SJSA1 (cell line): Measurements from ENCODE around the gene CAPN12. TPM values are rescaled to one million over a fixed set of nuclear protein-coding genes. Genes with fewer than 3 reads are reported as not detected.
"Not testable (repeated sequence)": the region's sequence is repeated elsewhere in the genome, so short reads cannot be mapped to it uniquely, and the experiment has no call there.

Experiments used
- DNase-seq, 2 experiments: peaks; one replicate each; pipeline ENCODE4 v3.0.0-alpha.2; 2015 to 2020; ENCODE audit warnings: low spot score in 2 of 2, low read depth in 1 of 2
- H3K27ac ChIP-seq: fragments of 250-450 bp; sonication (Bioruptor Pico); 2 replicates; pipeline ENCODE4 v1.5.1; 2020; ENCODE audit warnings: mild to moderate bottlenecking, moderate library complexity
- H3K27me3 ChIP-seq: fragments of 250-450 bp; sonication (Bioruptor Pico); replicated peaks from 2 replicates; pipeline ENCODE4 v1.5.1; 2020; ENCODE audit warnings: mild to moderate bottlenecking, moderate library complexity
- H3K36me3 ChIP-seq: fragments of 250-450 bp; sonication (Bioruptor Pico); 2 replicates; pipeline ENCODE4 v1.5.1; 2020; ENCODE audit warnings: mild to moderate bottlenecking
- H3K4me1 ChIP-seq: fragments of 250-450 bp; sonication (Bioruptor Pico); replicated peaks from 2 replicates; pipeline ENCODE4 v1.6.1; 2021; ENCODE audit warnings: mild to moderate bottlenecking
- H3K4me3 ChIP-seq: fragments of 250-450 bp; sonication (Bioruptor Pico); 2 replicates; pipeline ENCODE4 v1.5.1; 2020; ENCODE audit warnings: mild to moderate bottlenecking
- H3K9me3 ChIP-seq: fragments of 250-450 bp; sonication (Bioruptor Pico); replicated peaks from 2 replicates; pipeline ENCODE4 v1.5.1; 2020; ENCODE audit warnings: mild to moderate bottlenecking
- total RNA-seq: library from RNA; depleted of rRNA; stranded (reverse); fragments of >200 nt; shearing (Covaris generic); gene quantifications from 2 replicates; pipeline ENCODE4 v1.2.3, GENCODE V29; 2014

CAPN12 gene
- total RNA-seq, 1 experiment from 2014 or later: not detected

DNA sequence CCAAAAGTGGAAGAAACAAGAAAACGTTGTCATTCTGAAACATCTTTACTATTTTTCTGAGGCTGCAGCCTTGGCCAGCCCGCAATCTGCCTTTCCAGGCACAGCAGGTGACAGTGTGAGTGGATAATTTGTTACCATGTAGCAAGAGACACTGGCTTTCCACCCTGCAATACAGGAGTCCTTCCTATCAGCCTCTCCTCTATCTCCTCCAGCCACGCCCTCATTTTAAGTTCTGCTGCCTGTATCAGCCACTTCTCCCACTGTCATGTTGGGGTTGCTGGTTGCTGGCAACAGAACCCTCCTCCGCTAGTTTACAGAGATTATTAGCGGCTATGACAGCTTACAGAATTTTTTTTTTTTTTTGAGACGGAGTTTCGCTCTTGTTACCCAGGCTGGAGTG lies 36.8 kb upstream of the CAPN12 start:
- Histone ChIP-seq H3K27me3 (peaks cover 10% of the 10 kb centered on the region; the same call in 1 of the 2 replicates), H3K36me3 (no peaks in the 10 kb centered on the region), H3K27ac (no peak overlapping the region), H3K9me3 (no peaks in the 10 kb centered on the region), H3K4me1 (no peaks in the 10 kb centered on the region), H3K4me3 (no peak overlapping the region)
- DNase-seq: no peak

DNA sequence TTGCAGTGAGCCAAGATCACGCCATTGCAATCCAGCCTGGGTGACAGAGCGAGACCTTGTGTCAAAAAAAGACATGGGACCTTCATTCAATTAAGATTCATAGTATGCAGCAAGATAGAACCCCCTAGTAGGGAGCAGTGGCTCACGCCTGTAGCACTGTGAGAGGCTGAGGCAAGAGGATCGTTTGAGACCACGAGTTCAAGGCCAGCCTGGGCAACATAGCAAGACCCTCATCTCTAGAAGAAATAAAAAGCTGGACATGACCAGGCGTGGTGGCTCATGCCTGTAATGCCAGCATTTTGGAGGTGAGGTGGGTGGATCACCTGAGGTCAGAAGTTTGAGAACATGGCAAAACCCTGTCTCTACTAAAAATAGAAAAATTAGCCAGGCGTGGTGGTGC lies 36.2 kb upstream of the CAPN12 start:
- Histone ChIP-seq H3K27ac (no peak overlapping the region), H3K4me1 (no peaks in the 10 kb centered on the region), H3K27me3 (peaks cover 10% of the 10 kb centered on the region; the same call in 1 of the 2 replicates), H3K36me3 (no peaks in the 10 kb centered on the region), H3K4me3 (no peak overlapping the region), H3K9me3 (no peaks in the 10 kb centered on the region)
- no peak for DNase-seq

DNA sequence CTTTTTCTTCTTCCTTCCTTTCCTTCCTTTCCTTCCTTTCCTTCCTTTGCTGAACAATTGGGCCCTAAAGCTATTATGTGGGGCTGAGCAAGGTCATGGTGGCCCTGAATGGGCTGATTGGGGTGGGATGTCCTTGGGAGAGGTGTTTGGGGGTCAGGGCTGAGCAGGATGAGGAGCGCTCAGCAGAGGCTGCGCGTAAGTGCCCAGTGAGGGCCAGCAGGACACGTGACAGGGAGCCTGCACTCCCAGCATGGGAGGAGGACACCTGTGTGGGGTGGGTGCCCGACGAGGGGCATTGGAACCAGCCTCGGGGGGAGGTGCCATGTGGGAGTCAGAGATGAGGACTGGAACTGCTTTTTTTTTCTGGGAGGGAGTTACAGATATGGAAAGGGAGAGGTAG lies 34.5 kb upstream of the CAPN12 start:
- DNase-seq: no peak
- Histone ChIP-seq H3K4me1 (no peaks in the 10 kb centered on the region), H3K27ac (no peak overlapping the region), H3K27me3 (peaks cover 10% of the 10 kb centered on the region; the same call in 1 of the 2 replicates), H3K4me3 (no peak overlapping the region), H3K36me3 (no peaks in the 10 kb centered on the region), H3K9me3 (no peaks in the 10 kb centered on the region)

DNA sequence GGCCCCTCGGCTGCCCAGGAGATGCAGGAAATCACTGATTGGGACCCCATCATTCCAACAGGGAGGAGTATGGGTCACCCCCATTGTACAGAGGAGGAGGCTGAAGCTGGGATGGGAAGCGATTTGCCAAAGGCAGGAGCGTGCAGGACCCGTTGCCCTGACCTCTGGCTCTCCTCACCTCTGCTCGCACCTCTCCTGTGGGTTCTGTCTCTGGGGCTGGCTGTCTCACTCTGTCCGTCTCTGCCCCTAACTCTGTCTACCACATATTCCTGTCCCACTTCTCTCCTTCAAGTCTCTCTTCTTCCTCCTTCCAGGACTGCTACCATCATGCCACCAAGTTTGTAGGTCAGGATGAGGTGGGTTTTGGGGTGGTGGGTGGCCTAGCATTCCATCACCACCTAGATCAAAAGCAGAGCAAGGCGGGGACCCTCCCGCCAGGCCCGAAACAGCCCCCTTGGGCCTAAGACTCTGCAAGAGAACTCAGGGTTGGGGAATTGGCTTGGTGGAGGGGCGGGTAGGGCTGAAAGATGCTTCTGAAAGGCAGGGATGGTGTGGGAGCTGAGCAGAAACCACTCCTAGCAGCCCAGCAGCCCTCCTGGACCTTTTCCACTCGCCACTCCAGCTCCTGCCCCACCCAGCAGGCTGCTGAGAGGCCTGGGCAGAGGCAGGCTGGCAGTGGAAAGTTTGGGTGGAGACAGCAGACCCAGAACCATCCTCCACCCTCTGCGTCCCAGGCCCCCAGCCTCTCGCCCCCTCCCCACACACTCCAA lies 30.1 kb upstream of the CAPN12 start:
- DNase-seq: no peak
- Histone ChIP-seq H3K27ac (no peak overlapping the region), H3K36me3 (no peaks in the 10 kb centered on the region), H3K4me1 (peaks cover 6% of the 10 kb centered on the region; the same call in 1 of the 2 replicates), H3K27me3 (no peaks in the 10 kb centered on the region), H3K4me3 (no peak overlapping the region), H3K9me3 (no peaks in the 10 kb centered on the region)

DNA sequence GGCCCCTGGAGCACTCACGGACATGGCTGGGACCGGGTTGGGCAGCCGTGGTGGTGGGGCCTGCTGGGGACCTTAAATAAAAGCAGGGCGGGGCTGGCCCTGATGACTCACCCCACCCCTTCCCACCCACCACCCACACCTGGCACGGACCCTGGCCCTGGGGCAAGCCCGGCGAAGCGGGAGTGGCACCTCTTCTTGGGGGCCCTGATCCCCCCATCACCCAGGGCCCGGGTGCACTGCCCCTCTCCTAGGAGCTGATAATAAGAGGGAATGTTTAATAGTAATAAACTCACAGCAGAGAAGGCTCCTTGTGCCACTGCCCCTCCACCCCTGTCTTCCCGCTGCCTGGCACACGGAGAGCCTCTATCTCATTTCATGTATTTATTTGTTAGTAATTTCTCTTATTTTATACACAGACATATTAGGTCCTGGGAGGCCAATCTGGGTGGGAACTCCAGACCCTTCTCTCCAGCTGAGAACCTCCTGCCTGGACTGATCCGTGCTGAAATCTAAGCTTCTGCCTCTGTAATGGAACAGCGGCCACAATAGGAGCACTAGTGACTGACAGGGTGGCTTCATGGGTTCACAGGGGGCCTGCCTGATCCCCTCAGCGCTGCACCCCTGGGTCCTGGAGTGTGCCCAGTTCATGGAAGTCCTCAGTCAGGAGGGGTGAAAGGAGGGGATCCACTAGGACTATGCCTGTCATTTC lies 29.3 kb upstream of the CAPN12 start, which contains the start of gene LGALS7:
Gene LGALS7, minus strand, starts transcription at position 49 of the 709 bp plus-strand sequence. Its CDS starts 25 bp downstream, at position 24.
- DNase-seq: no peak
- Histone ChIP-seq H3K36me3 (no peaks in the 10 kb centered on the region), H3K27ac (no peak within 1 kb of the TSS), H3K4me3 (no peak within 1 kb of the TSS), H3K9me3 (no peaks in the 10 kb centered on the region), H3K4me1 (peaks cover 6% of the 10 kb centered on the region; the same call in 1 of the 2 replicates), H3K27me3 (no peaks in the 10 kb centered on the region)

DNA sequence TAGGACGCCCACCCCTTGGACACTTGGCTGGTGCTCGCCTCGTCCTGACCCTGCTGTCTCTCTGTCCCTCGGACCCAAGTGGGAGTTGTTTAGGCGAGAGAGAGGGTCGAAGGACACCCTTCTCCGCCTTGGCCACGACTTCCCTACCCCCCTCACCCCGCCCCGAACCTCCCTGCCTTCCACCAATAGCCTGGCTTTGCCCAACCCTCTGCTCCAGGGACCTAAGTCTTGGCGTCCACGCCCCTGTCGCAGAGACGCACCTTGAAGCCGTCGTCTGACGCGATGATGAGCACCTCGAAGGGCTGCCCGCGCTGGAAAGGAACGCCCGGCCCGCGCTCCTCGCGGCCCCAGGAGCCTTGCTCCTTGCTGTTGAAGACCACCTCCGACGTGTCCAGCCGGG lies 27.3 kb upstream of the CAPN12 start:
- not testable (repeated sequence) for H3K9me3 ChIP-seq, H3K4me3 ChIP-seq, H3K27me3 ChIP-seq, H3K4me1 ChIP-seq, DNase-seq, H3K36me3 ChIP-seq, H3K27ac ChIP-seq

DNA sequence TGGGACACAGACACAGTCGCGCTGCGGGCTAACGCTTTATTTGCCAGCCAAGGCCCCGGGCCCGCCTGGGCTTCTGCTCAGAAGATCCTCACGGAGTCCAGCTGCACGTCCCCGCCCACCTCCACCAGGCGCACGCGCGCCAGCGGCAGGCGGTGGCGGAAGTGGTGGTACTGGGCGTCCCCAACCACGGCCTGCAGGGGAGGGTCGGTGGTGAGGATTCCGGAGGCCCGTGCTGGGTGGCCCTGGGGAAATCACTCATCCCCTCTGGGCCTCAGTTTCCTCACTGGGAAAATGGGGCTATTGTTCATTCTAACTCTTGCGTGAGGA lies 26.6 kb upstream of the CAPN12 start:
- H3K36me3 ChIP-seq, H3K27ac ChIP-seq, H3K4me3 ChIP-seq, H3K9me3 ChIP-seq, H3K4me1 ChIP-seq, DNase-seq, H3K27me3 ChIP-seq: not testable (repeated sequence)

DNA sequence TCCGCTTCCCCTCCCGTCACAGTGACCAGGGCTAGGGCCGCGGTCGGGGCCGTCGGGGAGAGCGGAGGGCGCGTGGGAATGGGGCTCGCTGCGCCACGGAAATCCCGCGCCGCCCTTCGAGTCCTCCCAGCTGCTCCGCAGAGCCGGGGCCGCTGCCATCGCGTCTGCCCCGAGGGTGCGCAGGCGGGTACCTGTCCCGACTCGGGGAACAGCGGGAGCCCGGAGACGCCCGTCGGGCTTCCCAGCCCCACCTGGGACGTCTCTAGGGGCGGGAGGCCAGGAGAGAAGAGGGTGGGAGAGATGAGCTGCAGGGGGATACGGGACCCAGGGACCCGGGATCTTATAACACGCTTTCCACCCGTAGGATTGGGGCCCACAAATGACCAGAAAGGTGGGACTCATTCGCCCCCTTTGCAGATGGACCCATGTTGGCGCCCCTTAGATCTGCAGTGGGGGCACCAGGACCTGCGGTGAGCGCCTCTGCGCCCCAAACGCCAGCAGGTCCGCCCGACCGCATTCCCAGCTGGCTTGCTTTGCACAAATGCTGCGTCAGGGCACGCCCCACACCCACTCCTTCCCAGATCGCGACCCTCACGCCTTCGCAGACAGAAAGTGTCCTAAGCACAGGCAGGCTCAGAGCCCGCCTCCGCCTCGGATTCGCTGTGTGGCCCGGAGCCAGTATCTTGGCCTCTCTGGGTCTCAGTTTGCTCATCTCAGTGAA lies 26.1 kb upstream of the CAPN12 start:
- not testable (repeated sequence) for H3K4me1 ChIP-seq, H3K4me3 ChIP-seq, H3K27me3 ChIP-seq, DNase-seq, H3K9me3 ChIP-seq, H3K36me3 ChIP-seq, H3K27ac ChIP-seq

DNA sequence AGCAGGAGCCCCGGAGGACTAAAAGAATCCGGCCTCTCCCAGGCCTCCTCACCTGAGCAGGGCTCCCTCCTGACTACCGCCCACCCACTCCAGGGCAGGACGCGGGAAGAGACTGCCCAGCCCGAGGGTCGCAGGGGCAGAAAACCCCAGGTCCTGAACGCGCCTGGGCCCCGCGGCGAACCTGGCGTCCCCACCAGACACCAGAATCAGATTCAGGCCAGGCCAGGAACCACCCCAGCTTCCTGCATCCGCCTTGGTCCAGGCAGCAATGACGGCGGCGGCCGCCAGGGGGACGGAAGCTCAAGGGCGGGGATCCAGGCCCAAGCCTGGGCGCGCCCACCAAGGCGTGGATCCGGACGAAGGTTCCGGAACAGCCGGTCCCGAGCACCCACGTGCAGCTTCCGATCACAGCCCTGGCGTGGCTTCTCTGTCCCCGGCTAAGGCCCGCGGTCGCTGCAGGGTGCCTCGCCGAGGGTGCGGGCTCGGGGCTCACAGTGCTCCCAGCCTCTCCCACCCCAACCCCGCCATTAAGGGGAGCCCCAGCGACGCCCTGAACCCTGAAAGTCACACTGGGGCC lies 25.4 kb upstream of the CAPN12 start:
- DNase-seq: peak; percentile 28 to 72
- H3K27me3 ChIP-seq: no peaks in the 10 kb centered on the region
- H3K9me3 ChIP-seq: no peaks in the 10 kb centered on the region
- H3K27ac ChIP-seq: no peak overlapping the region
- H3K4me1 ChIP-seq: peaks cover 6% of the 10 kb centered on the region; the same call in 1 of the 2 replicates
- H3K36me3 ChIP-seq: no peaks in the 10 kb centered on the region
- H3K4me3 ChIP-seq: no peak overlapping the region

DNA sequence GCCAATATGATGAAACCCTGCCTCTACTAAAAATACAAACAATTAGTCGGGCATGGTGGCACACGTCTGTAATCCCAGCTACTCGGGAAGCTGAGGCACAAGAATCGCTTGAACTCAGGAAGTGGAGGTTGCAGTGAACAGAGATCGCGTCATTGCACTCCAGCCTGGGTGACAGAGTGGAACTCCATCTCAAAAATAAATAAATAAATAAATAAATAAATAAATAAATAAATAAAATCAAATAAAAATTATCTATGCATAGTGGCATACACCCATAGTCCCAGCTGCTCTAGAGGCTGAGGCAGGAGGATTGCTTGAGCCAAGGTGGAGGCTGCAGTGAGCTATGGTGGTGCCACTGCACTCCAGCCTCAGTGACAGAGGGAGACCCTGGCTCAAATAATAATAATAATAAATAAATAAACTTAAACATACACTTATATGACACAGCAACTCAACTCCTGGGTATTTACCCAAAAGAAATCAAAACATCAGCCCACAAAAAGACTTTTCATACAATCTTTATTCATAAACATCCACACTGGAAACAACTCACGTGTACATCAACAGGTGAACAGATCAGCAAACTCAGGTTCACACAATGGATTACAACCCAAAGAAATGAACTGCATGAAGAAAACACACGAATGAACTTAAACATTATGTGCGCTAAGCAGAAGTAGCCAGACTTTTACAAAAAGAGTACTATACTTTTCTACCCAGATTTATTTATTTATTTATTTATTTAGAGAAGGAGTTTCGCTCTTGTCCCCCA lies 22.2 kb upstream of the CAPN12 start:
- Histone ChIP-seq H3K27ac (no peak overlapping the region), H3K36me3 (no peaks in the 10 kb centered on the region), H3K27me3 (no peaks in the 10 kb centered on the region), H3K9me3 (no peaks in the 10 kb centered on the region), H3K4me3 (no peak overlapping the region), H3K4me1 (peaks cover 6% of the 10 kb centered on the region; the same call in 1 of the 2 replicates)
- DNase-seq: no peak

DNA sequence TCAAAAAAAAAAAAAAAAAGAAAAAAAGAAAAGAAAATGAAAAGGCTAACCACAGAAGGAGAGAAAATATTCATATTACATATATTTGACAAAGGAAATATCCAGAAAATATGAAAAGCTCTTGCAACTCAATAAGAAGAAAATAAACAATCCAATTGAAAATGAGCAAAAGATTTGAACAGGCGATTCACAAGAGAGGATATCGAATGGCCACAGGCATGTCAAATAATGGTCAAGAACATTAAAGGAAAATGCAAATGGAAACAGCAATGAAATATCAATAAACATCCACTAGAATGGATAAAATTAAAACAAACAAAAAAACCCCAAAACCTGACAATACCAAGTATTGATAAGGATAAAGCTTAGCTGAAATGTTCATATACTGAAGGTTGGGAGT lies 20.9 kb upstream of the CAPN12 start:
- no peak overlapping the region for H3K4me3 ChIP-seq
- peaks cover 6% of the 10 kb centered on the region; the same call in 1 of the 2 replicates for H3K4me1 ChIP-seq
- DNase-seq: no peak
- H3K9me3 ChIP-seq: no peaks in the 10 kb centered on the region
- H3K27me3 ChIP-seq: no peaks in the 10 kb centered on the region
- no peak overlapping the region for H3K27ac ChIP-seq
- no peaks in the 10 kb centered on the region for H3K36me3 ChIP-seq

DNA sequence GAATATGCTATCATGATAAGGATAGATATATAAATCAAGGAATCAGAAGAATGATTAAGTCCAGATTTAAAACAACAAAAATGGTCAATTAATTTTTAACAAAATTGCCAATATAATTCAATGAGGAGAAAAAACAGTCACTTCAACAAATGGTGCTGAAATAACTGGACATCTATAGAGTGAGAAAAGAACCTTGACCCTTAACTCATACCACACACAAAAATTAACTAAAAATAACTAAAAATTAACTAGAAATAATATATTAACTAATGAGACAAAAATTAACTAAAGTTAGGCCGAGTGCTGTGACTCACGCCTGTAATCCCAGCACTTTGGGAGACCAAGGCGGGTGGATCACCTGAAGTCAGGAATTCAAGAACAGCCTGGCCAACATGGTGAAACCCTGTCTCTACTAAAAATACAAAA lies 19.5 kb upstream of the CAPN12 start:
- no peak for DNase-seq
- Histone ChIP-seq H3K27ac (no peak overlapping the region), H3K4me3 (no peak overlapping the region), H3K36me3 (no peaks in the 10 kb centered on the region), H3K27me3 (no peaks in the 10 kb centered on the region), H3K4me1 (no peaks in the 10 kb centered on the region), H3K9me3 (no peaks in the 10 kb centered on the region)

DNA sequence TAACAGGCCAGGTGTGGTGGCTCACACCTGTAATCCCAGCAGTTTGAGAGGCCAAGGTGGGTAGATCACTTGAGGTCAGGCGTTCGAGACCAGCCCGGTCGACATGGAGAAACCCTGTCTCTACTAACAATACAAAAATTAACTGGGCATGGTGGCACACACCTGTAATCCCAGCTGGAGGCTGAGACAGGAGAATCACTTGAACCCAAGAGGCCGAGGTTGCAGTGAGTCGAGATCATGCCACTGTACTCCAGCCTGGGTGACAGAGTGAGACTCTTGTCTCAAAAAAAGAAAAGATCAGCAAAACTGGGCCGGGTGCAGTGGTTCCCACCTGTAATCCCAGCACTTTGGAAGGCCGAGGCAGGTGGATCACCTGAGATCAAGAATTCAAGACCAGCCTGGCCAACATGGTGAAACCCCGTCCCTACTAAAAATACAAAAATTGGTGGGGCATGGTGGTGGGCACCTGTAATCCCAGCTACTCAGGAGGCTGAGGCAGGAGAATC lies 17.7 kb upstream of the CAPN12 start:
- not testable (repeated sequence) for H3K9me3 ChIP-seq, H3K27ac ChIP-seq, DNase-seq, H3K36me3 ChIP-seq, H3K4me1 ChIP-seq, H3K4me3 ChIP-seq, H3K27me3 ChIP-seq
